Measurements from ENCODE around the gene JAK1.

DNA sequence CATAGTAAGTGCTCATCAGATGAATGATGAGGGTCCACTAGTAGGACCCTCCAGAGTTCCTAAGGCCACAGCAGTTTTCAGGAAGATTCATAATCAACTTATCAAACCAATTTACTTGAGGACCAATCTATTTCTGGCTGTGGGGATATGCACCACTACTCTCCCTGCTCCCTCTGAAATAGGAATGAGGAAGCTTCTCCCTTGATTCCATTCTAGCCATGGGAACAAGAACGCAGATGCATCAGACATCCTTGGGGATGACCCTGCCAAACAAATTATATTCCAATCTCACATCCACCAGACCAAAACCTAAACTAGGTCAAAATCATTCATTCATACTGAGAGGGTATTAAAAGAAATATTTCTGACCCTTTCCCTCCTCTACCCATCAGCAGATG lies 31.5 kb downstream of the JAK1 start:
- no peak for TF ChIP-seq ATF2 (CRISPR knock-in tag; IDR thresholded peaks at IDR 0.05; ENCODE audit: borderline replicate concordance, low read depth)
- no peak for TF ChIP-seq ELF4 (CRISPR knock-in tag; IDR thresholded peaks at IDR 0.05; ENCODE audit: low read depth)
- TF ChIP-seq CTCF (IDR thresholded peaks at IDR 0.05): no peak

Measured in WTC11 (cell line).